Omental fat pad (tissue), 4 donors: ENCODE results near the gene DTL. TPM values are rescaled to one million over a fixed set of nuclear protein-coding genes. Genes with fewer than 3 reads are reported as not detected.

ENCODE experiments used
- ATAC-seq: fragments of 150-250 bp; one replicate; pipeline ENCODE4 v1.9.1; 2016; ENCODE audit warnings: mild to moderate bottlenecking, moderate library complexity; ENCODE audit not compliant: low FRiP score
- DNase-seq: peaks from one replicate; pipeline ENCODE4 v3.0.0-alpha.2; 2019; ENCODE audit warnings: low spot score
- CTCF ChIP-seq, 3 donors: fragments of 450-650 bp; IDR thresholded peaks; one replicate each; pipeline ENCODE4 v1.5.1; 2016 to 2017; ENCODE audit warnings: antibody characterized with exemption in 3 of 3, mild to moderate bottlenecking in 3 of 3, moderate library complexity in 2 of 3
- total RNA-seq, 4 donors: library from RNA; depleted of rRNA; stranded (reverse); fragments of >200 nt; gene quantifications; one replicate each; pipeline ENCODE4 v1.1.0, GENCODE V29; 2016

DTL gene
- total RNA-seq, 4 donors from 2014 or later, result 0.60 to 1.4 (median 0.77) TPM

- no peak for TF ChIP-seq CTCF (IDR thresholded peaks at IDR 0.05)
- no peak for DNase-seq
- no peak for ATAC-seq
Measured at GRCh38 chr1:212074313-212074712, 38.8 kb downstream of the DTL start.

- TF ChIP-seq CTCF (IDR thresholded peaks at IDR 0.05), result no peak
- DNase-seq, result no peak
- no peak for ATAC-seq
Measured at GRCh38 chr1:212074856-212075255, 39.3 kb downstream of the DTL start.

- TF ChIP-seq CTCF (IDR thresholded peaks at IDR 0.05), result no peak
- DNase-seq (no peak), ATAC-seq (no peak)
Measured at GRCh38 chr1:212077028-212077427, 41.5 kb downstream of the DTL start.

GRCh38 chr1:212078826-212079225 lies 43.3 kb downstream of the DTL start:
- DNase-seq, result no peak
- no peak for ATAC-seq

GRCh38 chr1:212082765-212083406 lies 47.3 kb downstream of the DTL start:
- no peak for ATAC-seq
- no peak for DNase-seq
- no peak for TF ChIP-seq CTCF (IDR thresholded peaks at IDR 0.05)

More at GRCh38 chr1:212078826-212079225, 43.3 kb downstream of the DTL start:
- TF ChIP-seq CTCF (IDR thresholded peaks at IDR 0.05), result no peak

GRCh38 chr1:212089560-212090163 lies 54.1 kb downstream of the DTL start:
- DNase-seq (no peak), ATAC-seq (no peak)
- TF ChIP-seq CTCF (IDR thresholded peaks at IDR 0.05), result no peak
